ENCODE measurements around the gene GABRP. TPM values are rescaled to one million over a fixed set of nuclear protein-coding genes. Genes with fewer than 3 reads are reported as not detected.

The GABRP gene
- total RNA-seq (2021; fragmentation: NEBNext Ultra II Directional; extraction: Animal tissue kit (Norgen Biotek cat#: 25700)), result not detected
- long read RNA-seq, result 0 reads

GRCh38 chr5:170783498-170784247, at the start of gene GABRP:
TSS of gene GABRP (plus strand) at chr5:170783725. CDS start at chr5:170788616, 4,891 bp downstream.
- peaks cover 9% of the 10 kb centered on the region for H3K27me3 Mint-ChIP-seq (ENCODE audit: insufficient read depth)
- DNase-seq, result no peak
- H3K27ac Mint-ChIP-seq, result no peak within 1 kb of the TSS
- no peak within 1 kb of the TSS for H3K4me3 Mint-ChIP-seq
- no peak for TF ChIP-seq CTCF (IDR thresholded peaks at IDR 0.05)
- H3K4me1 Mint-ChIP-seq (ENCODE audit: low read depth), result no peaks in the 10 kb centered on the region
- H3K36me3 Mint-ChIP-seq (ENCODE audit: low read depth), result no peaks in the 10 kb centered on the region
- H3K9me3 Mint-ChIP-seq, result no peaks in the 10 kb centered on the region

- no peaks in the 10 kb centered on the region for H3K4me1 Mint-ChIP-seq (ENCODE audit: low read depth)
- peaks cover 22% of the 10 kb centered on the region for H3K27me3 Mint-ChIP-seq (ENCODE audit: insufficient read depth)
- no peak overlapping the region for H3K27ac Mint-ChIP-seq
- no peak for TF ChIP-seq CTCF (IDR thresholded peaks at IDR 0.05)
- no peak for DNase-seq
- H3K9me3 Mint-ChIP-seq, result peaks cover 7% of the 10 kb centered on the region; the same call in 1 of the 2 replicates
- H3K36me3 Mint-ChIP-seq (ENCODE audit: low read depth), result no peaks in the 10 kb centered on the region
- H3K4me3 Mint-ChIP-seq, result no peak overlapping the region
These were observed 46.6 kb upstream of the GABRP start for GRCh38 chr5:170736966-170737365.

GRCh38 chr5:170737591-170737990, 45.9 kb upstream of the GABRP start:
- no peak for TF ChIP-seq CTCF (IDR thresholded peaks at IDR 0.05)
- peaks cover 22% of the 10 kb centered on the region for H3K27me3 Mint-ChIP-seq (ENCODE audit: insufficient read depth)
- no peak overlapping the region for H3K4me3 Mint-ChIP-seq
- H3K4me1 Mint-ChIP-seq (ENCODE audit: low read depth), result no peaks in the 10 kb centered on the region
- no peak for DNase-seq
- no peaks in the 10 kb centered on the region for H3K36me3 Mint-ChIP-seq (ENCODE audit: low read depth)
- no peak overlapping the region for H3K27ac Mint-ChIP-seq
- peaks cover 7% of the 10 kb centered on the region; the same call in 1 of the 2 replicates for H3K9me3 Mint-ChIP-seq

GRCh38 chr5:170738840-170739239, 44.7 kb upstream of the GABRP start:
- peaks cover 18% of the 10 kb centered on the region for H3K27me3 Mint-ChIP-seq (ENCODE audit: insufficient read depth)
- no peak for DNase-seq
- H3K9me3 Mint-ChIP-seq, result peaks cover 7% of the 10 kb centered on the region; the same call in 1 of the 2 replicates
- no peaks in the 10 kb centered on the region for H3K4me1 Mint-ChIP-seq (ENCODE audit: low read depth)
- H3K4me3 Mint-ChIP-seq, result no peak overlapping the region
- no peak for TF ChIP-seq CTCF (IDR thresholded peaks at IDR 0.05)
- H3K27ac Mint-ChIP-seq, result no peak overlapping the region
- no peaks in the 10 kb centered on the region for H3K36me3 Mint-ChIP-seq (ENCODE audit: low read depth)

GRCh38 chr5:170739446-170739845, 44.1 kb upstream of the GABRP start:
- H3K4me1 Mint-ChIP-seq (ENCODE audit: low read depth), result peaks cover 5% of the 10 kb centered on the region; the same call in 1 of the 2 replicates
- H3K4me3 Mint-ChIP-seq, result no peak overlapping the region
- H3K27me3 Mint-ChIP-seq (ENCODE audit: insufficient read depth), result peaks cover 18% of the 10 kb centered on the region
- no peaks in the 10 kb centered on the region for H3K36me3 Mint-ChIP-seq (ENCODE audit: low read depth)
- no peak for TF ChIP-seq CTCF (IDR thresholded peaks at IDR 0.05)
- H3K9me3 Mint-ChIP-seq, result peaks cover 7% of the 10 kb centered on the region; the same call in 1 of the 2 replicates
- no peak for DNase-seq
- H3K27ac Mint-ChIP-seq, result no peak overlapping the region

All from HFFc6 (cell line).